MM.1S (cell line): Measurements from ENCODE around the gene JAKMIP3.
"Not testable (repeated sequence)": the region's sequence is repeated elsewhere in the genome, so short reads cannot be mapped to it uniquely, and the experiment has no call there.

ENCODE experiments used
- DNase-seq: peaks from one replicate; pipeline ENCODE4 v3.0.0-alpha.2; 2015
- H2AFZ ChIP-seq: fragments of 300-600 bp; sonication (generic); 2 replicates; pipeline ENCODE4 v1.6.0; 2016; ENCODE audit warnings: antibody characterized with exemption, low read length
- H3F3A ChIP-seq: fragments of 300-600 bp; sonication (generic); 2 replicates; pipeline ENCODE4 v1.6.1; 2016; ENCODE audit warnings: mild to moderate bottlenecking, antibody characterized with exemption, low read length, moderate library complexity, mixed read lengths; ENCODE audit not compliant: insufficient read depth
- H3K27ac ChIP-seq: fragments of 300-600 bp; sonication (generic); 2 replicates; pipeline ENCODE4 v1.5.1; 2016; ENCODE audit warnings: mild to moderate bottlenecking, low read length
- H3K27me3 ChIP-seq: fragments of 300-600 bp; sonication (generic); replicated peaks from 2 replicates; pipeline ENCODE4 v1.6.0; 2016; ENCODE audit warnings: low read length; ENCODE audit not compliant: insufficient read depth
- H3K36me3 ChIP-seq: fragments of 300-600 bp; sonication (generic); replicated peaks from 2 replicates; pipeline ENCODE4 v1.6.1; 2016; ENCODE audit warnings: mild to moderate bottlenecking, low read length, mixed read lengths; ENCODE audit not compliant: insufficient read depth
- H3K4me1 ChIP-seq: fragments of 300-600 bp; sonication (generic); 2 replicates; pipeline ENCODE4 v1.6.1; 2016; ENCODE audit warnings: low read length, mixed read lengths
- H3K4me2 ChIP-seq: fragments of 300-600 bp; sonication (generic); 2 replicates; pipeline ENCODE4 v1.6.0; 2016; ENCODE audit warnings: low read depth, low read length
- H3K4me3 ChIP-seq: fragments of 300-600 bp; sonication (generic); 2 replicates; pipeline ENCODE4 v1.5.1; 2016; ENCODE audit warnings: low read length, mixed read lengths
- H3K79me2 ChIP-seq: fragments of 300-600 bp; sonication (generic); 2 replicates; pipeline ENCODE4 v1.6.1; 2016; ENCODE audit warnings: mixed run types, low read length, mixed read lengths
- H3K9ac ChIP-seq: fragments of 300-600 bp; sonication (generic); 2 replicates; pipeline ENCODE4 v1.6.1; 2016; ENCODE audit warnings: low read length, mixed read lengths
- H3K9me2 ChIP-seq: fragments of 300-600 bp; sonication (generic); replicated peaks from 2 replicates; pipeline ENCODE4 v1.6.1; 2016; ENCODE audit warnings: mild to moderate bottlenecking, low read length, mixed read lengths; ENCODE audit not compliant: insufficient read depth
- H3K9me3 ChIP-seq: fragments of 300-600 bp; sonication (generic); replicated peaks from 2 replicates; pipeline ENCODE4 v1.6.1; 2016; ENCODE audit warnings: mild to moderate bottlenecking, low read length, mixed read lengths; ENCODE audit not compliant: insufficient read depth
- H4K20me1 ChIP-seq: fragments of 300-600 bp; sonication (generic); 2 replicates; pipeline ENCODE4 v1.6.1; 2016; ENCODE audit warnings: mild to moderate bottlenecking, low read length, moderate library complexity, mixed read lengths; ENCODE audit not compliant: insufficient read depth
- EZH2 ChIP-seq: fragments of 300-600 bp; sonication (generic); optimal IDR thresholded peaks from 2 replicates; pipeline ENCODE3; 2017; ENCODE audit warnings: low read depth, mild to moderate bottlenecking, antibody characterized with exemption, low read length, mixed read lengths
- EZH2phosphoT487 ChIP-seq: fragments of 300-600 bp; sonication (generic); IDR thresholded peaks from 2 replicates; pipeline ENCODE4 v1.6.1; 2018; ENCODE audit warnings: antibody characterized with exemption, low read length
- TF ChIP-seq, protein P1 (sequence below): fragments of 300-600 bp; sonication (generic); IDR thresholded peaks from 2 replicates; pipeline ENCODE4 v1.5.1; 2016; ENCODE audit warnings: antibody characterized with exemption, low read length, mixed read lengths

The JAKMIP3 gene

DNA sequence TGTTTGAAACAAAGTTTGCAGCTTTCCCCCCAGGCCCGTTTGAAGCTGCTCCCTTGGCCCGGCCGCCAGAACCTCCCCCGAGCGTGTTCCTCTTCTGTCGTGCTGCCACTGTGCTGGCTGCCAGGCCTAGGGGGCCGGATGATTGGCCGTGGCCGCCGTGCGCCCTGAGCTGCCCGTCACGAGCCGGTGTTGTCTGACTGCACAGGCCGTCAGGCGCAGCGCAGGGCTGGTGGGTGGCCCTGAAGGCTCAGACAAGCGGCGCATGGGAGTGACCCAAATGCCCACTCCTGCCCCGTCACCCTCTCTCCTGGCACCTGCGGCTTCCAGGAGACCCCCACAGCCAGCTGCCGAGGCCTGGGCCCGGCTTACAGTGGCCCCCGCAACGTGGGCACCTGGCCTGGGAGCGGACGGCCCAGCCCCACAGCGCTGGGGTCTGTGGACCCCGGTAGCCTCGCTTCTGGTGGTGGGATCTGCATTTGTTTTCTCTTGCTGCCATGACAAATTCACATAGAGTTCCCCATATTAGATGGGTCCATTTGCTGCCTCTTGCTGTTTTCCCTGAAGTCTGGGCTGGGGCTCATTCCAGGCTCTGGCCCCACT is 13.1 kb downstream of the JAKMIP3 start:
- no peak overlapping the region for H3K4me3 ChIP-seq
- peaks cover 9% of the 10 kb centered on the region for H3K27me3 ChIP-seq
- no peaks in the 10 kb centered on the region for H3F3A ChIP-seq
- no peaks in the 10 kb centered on the region for H3K36me3 ChIP-seq
- no peaks in the 10 kb centered on the region for H3K9me2 ChIP-seq
- no peaks in the 10 kb centered on the region for H4K20me1 ChIP-seq
- H3K4me2 ChIP-seq: no peak overlapping the region
- H3K9ac ChIP-seq: no peak overlapping the region
- H3K79me2 ChIP-seq: no peaks in the 10 kb centered on the region
- TF ChIP-seq, protein P1, sequence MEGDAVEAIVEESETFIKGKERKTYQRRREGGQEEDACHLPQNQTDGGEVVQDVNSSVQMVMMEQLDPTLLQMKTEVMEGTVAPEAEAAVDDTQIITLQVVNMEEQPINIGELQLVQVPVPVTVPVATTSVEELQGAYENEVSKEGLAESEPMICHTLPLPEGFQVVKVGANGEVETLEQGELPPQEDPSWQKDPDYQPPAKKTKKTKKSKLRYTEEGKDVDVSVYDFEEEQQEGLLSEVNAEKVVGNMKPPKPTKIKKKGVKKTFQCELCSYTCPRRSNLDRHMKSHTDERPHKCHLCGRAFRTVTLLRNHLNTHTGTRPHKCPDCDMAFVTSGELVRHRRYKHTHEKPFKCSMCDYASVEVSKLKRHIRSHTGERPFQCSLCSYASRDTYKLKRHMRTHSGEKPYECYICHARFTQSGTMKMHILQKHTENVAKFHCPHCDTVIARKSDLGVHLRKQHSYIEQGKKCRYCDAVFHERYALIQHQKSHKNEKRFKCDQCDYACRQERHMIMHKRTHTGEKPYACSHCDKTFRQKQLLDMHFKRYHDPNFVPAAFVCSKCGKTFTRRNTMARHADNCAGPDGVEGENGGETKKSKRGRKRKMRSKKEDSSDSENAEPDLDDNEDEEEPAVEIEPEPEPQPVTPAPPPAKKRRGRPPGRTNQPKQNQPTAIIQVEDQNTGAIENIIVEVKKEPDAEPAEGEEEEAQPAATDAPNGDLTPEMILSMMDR: no peak
- TF ChIP-seq EZH2phosphoT487 (no peak), EZH2 (no peak)
- H3K9me3 ChIP-seq: no peaks in the 10 kb centered on the region
- no peak for DNase-seq
- H2AFZ ChIP-seq: no peak overlapping the region
- no peaks in the 10 kb centered on the region for H3K4me1 ChIP-seq
- no peak overlapping the region for H3K27ac ChIP-seq

DNA sequence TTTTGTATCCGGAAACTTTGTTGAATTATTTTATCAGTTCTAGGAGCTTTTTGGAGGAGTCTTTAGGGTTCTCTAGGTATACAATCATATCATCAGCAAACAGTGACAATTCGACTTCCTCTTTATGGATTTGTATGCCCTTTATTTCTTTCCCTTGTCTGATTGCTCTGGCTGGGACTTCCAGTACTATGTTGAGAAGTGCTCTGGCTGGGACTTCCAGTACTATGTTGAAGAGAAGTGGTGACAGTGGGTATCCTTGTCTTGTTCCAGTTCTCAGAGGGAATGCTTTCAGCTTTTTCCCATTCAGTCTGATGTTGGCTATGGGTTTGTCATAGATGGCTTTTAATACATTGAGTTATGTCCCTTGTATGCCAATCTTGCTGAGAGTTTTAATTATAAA is 18.6 kb downstream of the JAKMIP3 start:
- not testable (repeated sequence) for H4K20me1 ChIP-seq, H3K9ac ChIP-seq, H3K4me3 ChIP-seq, DNase-seq, H3K9me2 ChIP-seq, H2AFZ ChIP-seq, H3K9me3 ChIP-seq, H3K27ac ChIP-seq, H3K27me3 ChIP-seq, H3K36me3 ChIP-seq, H3K4me1 ChIP-seq, H3F3A ChIP-seq, H3K79me2 ChIP-seq, H3K4me2 ChIP-seq

DNA sequence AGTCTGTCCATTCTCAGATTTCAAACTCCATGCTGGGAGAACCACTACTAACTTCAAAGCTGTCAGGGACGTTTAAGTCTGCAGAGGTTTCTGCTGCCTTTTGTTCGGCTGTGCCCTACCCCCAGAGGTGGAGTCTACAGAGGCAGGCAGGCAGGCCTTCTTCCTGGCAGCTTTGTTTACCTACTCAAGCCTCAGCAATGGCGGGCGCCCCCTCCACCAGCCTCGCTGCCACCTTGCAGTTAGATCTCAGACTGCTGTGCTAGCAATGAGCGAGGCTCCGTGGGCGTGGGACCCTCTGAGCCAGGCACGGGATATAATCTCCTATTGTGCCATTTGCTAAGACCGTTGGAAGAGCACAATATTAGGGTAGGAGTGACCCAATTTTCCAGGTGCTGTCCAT is 27.5 kb downstream of the JAKMIP3 start:
- H3K27me3 ChIP-seq: peaks cover 13% of the 10 kb centered on the region; the same call in 1 of the 2 replicates
- not testable (repeated sequence) for H4K20me1 ChIP-seq, H2AFZ ChIP-seq, DNase-seq, H3K4me2 ChIP-seq, H3K36me3 ChIP-seq, H3K4me1 ChIP-seq, H3K79me2 ChIP-seq, H3K27ac ChIP-seq, H3F3A ChIP-seq, H3K9ac ChIP-seq, H3K4me3 ChIP-seq, H3K9me3 ChIP-seq, H3K9me2 ChIP-seq

DNA sequence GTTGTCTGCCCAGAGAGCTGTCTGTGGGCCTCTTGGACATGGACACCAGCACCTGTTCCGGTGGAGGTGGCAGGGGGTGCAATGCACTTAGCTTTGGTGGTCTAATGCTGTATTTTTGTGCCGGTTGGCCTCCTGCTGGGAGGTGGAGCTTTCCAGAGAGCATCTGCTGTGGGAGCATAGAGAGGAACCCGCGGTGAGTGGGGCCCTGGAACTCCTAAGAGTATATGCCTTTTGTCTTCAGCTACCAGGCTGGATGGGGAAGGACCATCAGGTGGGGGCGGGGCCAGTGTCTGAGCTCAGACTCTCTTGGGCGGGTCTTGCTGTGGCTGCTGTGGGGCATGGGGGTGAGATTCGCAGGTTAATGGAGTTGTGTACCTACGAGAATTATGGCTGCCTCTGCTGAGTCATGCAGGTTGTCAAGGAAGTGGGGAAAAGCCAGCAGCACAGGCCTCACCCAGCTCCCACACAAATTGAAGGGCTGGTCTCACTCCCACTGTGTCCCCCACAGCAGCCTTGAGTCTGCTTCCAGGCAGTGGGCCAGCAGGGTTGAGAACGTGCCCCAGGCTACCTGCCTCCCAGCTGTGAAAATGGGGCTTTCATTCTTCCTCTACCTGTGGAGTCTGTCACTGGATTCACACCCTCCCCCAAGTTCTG is 29.0 kb downstream of the JAKMIP3 start:
- H3K79me2 ChIP-seq: no peaks in the 10 kb centered on the region
- no peak for TF ChIP-seq EZH2
- TF ChIP-seq EZH2phosphoT487: no peak
- TF ChIP-seq, protein P1: no peak
- H3K36me3 ChIP-seq: no peaks in the 10 kb centered on the region
- H3K9ac ChIP-seq: no peak overlapping the region
- no peak for DNase-seq
- no peak overlapping the region for H3K27ac ChIP-seq
- peaks cover 25% of the 10 kb centered on the region for H3K27me3 ChIP-seq
- H3F3A ChIP-seq: no peaks in the 10 kb centered on the region
- H2AFZ ChIP-seq: no peak overlapping the region
- H4K20me1 ChIP-seq: no peaks in the 10 kb centered on the region
- no peak overlapping the region for H3K4me3 ChIP-seq
- H3K9me2 ChIP-seq: no peaks in the 10 kb centered on the region
- H3K4me1 ChIP-seq: no peaks in the 10 kb centered on the region
- H3K4me2 ChIP-seq: no peak overlapping the region
- H3K9me3 ChIP-seq: no peaks in the 10 kb centered on the region
